K562 (cell line): ENCODE data around the gene CNOT11. TPM values are rescaled to one million over a fixed set of nuclear protein-coding genes. Genes with fewer than 3 reads are reported as not detected.
A peak's percentile ranks its signal among the peaks of the same experiment; 100 is the strongest.

Experiments
- ARID3A ChIP-seq: IDR thresholded peaks from 2 replicates; pipeline ENCODE4 v1.6.1; 2012; ENCODE audit warnings: low read depth, low read length, improper control_type of control experiment, borderline replicate concordance
- GABPA ChIP-seq: fragments of 200-800 bp; sonication (Bioruptor generic); conservative IDR thresholded peaks from 2 replicates; pipeline ENCODE4 v1.6.1; 2016; ENCODE audit warnings: low read depth, missing genetic modification characterization, missing compliant biosample characterization
- GTF2E2 ChIP-seq: fragments of 200-800 bp; sonication (Bioruptor generic); IDR thresholded peaks from 2 replicates; pipeline ENCODE4 v1.6.1; 2016; ENCODE audit warnings: missing genetic modification characterization, missing compliant biosample characterization
- HDAC8 ChIP-seq: fragments of 450-650 bp; IDR thresholded peaks from 2 replicates; pipeline ENCODE4 v1.6.1; 2016; ENCODE audit warnings: mild to moderate bottlenecking, missing genetic modification characterization, moderate library complexity, missing compliant biosample characterization
- LCOR ChIP-seq: sonication (generic); formaldehyde crosslinking; IDR thresholded peaks from 2 replicates; pipeline ENCODE4 v1.8.0; 2022; ENCODE audit warnings: mild to moderate bottlenecking, missing genetic modification reagents
- MAZ ChIP-seq, 2 experiments: fragments of 450-650 bp in 1 of 2; sonication (generic) in 1 of 2; formaldehyde crosslinking; IDR thresholded peaks in 1 of 2; conservative IDR thresholded peaks in 1 of 2; 2 replicates each; pipeline versions ENCODE4 v1.4.0 to v1.5.0; 2020; ENCODE audit warnings: mild to moderate bottlenecking in 1 of 2, missing genetic modification reagents in 1 of 2
- RCOR1 ChIP-seq, 2 experiments: IDR thresholded peaks; 2 replicates each; pipeline ENCODE4 v1.6.1; 2012; ENCODE audit warnings: low read depth in 2 of 2, low read length in 2 of 2, borderline replicate concordance in 1 of 2, improper control_type of control experiment in 1 of 2
- SETDB1 ChIP-seq: IDR thresholded peaks from one replicate; pipeline ENCODE4 v1.6.1; 2012; ENCODE audit warnings: low read length, control low read depth, inconsistent platforms
- SRF ChIP-seq, 2 experiments: fragments of 250-450, 450-650 bp in 1 of 2; sonication (Bioruptor Pico) in 1 of 2; sonication (generic) in 1 of 2; formaldehyde crosslinking; IDR thresholded peaks; 2 replicates each; pipeline versions ENCODE4 v1.5.0 to v1.5.1; 2020 to 2022; ENCODE audit warnings: mild to moderate bottlenecking in 1 of 2, missing genetic modification reagents in 1 of 2
- ZNF324 ChIP-seq: fragments of 250-450 bp; sonication (Bioruptor Pico); IDR thresholded peaks from 2 replicates; pipeline ENCODE4 v1.4.0; 2020; ENCODE audit warnings: mild to moderate bottlenecking
- ZNF395 ChIP-seq: fragments of 200-800 bp; sonication (Bioruptor generic); IDR thresholded peaks from 2 replicates; pipeline ENCODE4 v1.6.1; 2017; ENCODE audit warnings: missing genetic modification characterization, missing compliant biosample characterization
- ZNF407 ChIP-seq: fragments of 450-650 bp; IDR thresholded peaks from 2 replicates; pipeline ENCODE4 v1.6.1; 2016; ENCODE audit warnings: low read depth
- polyA plus RNA-seq, 8 experiments: library from polyadenylated mRNA; depleted of rRNA in 4 of 8; stranded (reverse) in 5 of 8; unstranded in 3 of 8; fragments of >200 nt; fragmentation: Nextera tagmentation in 2 of 8; fragmentation: Illumina TruSeq in 1 of 8; extraction: Ambion mirVana in 2 of 8; extraction: Trizol in 1 of 8; gene quantifications; 2 replicates each; pipeline versions ENCODE4 v1.2.1 to v1.2.3, GENCODE V29; 2011 to 2014; ENCODE audit warnings: inconsistent platforms in 1 of 8, missing spikeins in 1 of 8
- total RNA-seq, 7 experiments: library from RNA; depleted of rRNA in 6 of 7; stranded (reverse); fragments of >200 nt in 6 of 7; fragmentation: Illumina TruSeq in 2 of 7; extraction: Trizol in 2 of 7; gene quantifications; 2 replicates each; pipeline versions ENCODE4 v1.2.1 to v1.2.3, GENCODE V29; 2011 to 2021; ENCODE audit warnings: low replicate concordance in 1 of 7

The CNOT11 gene
- total and polyA plus RNA-seq, 9 of the 15 experiments (the other 6 are each of a cell fraction or from before 2014, with no cell fraction given): 12.7 to 163 (median 64.2) TPM

GRCh38 chr2:101308432-101309210 is 55.9 kb downstream of the CNOT11 start, which contains the start of gene RNF149 (continued):
- TF ChIP-seq ARID3A: no peak
- TF ChIP-seq SETDB1: no peak
- peak; percentile 53; the same call in 1 of the 2 replicates for TF ChIP-seq ZNF324 (CRISPR knock-in tag)
- peak in 1 of 2 experiments; percentile 57; a peak in 1 of 4 replicates for TF ChIP-seq RCOR1 (IDR thresholded peaks at IDR 0.05; ENCODE audit: borderline replicate concordance in 1 of 2, low read depth in 2 of 2, low read length in 2 of 2)
- no peak for TF ChIP-seq LCOR
- TF ChIP-seq ZNF395 (CRISPR knock-in tag): peak; percentile 45; the same call in 1 of the 2 replicates
- peak; percentile 32; the same call in 1 of the 2 replicates for TF ChIP-seq ZNF407
- TF ChIP-seq GTF2E2 (tag): 0 out of 2 replicates have a peak, but pooled peaks have one; percentile 57
- peak in 1 of 2 experiments; percentile 82; a peak in 2 of 4 replicates for TF ChIP-seq SRF (CRISPR knock-in tag; IDR thresholded peaks at IDR 0.05)
- peak; percentile 55 to 61; a peak in 3 of 4 replicates for TF ChIP-seq MAZ (CRISPR knock-in tag; conservative IDR thresholded peaks at IDR 0.05 in 1 of 2, IDR thresholded peaks at IDR 0.05 in 1 of 2)
- TF ChIP-seq HDAC8 (tag): no peak
- TF ChIP-seq GABPA (tag): no peak
